K562 (cell line): ENCODE data around the gene NDUFAF3. TPM values are rescaled to one million over a fixed set of nuclear protein-coding genes. Genes with fewer than 3 reads are reported as not detected.

ENCODE experiments used
- ATF3 ChIP-seq, 2 experiments: fragments of 450-650 bp in 1 of 2; sonication (generic) in 1 of 2; formaldehyde crosslinking in 1 of 2; IDR thresholded peaks in 1 of 2; conservative IDR thresholded peaks in 1 of 2; 2 replicates each; pipeline versions ENCODE4 v1.6.1 to v1.8.1; 2016 to 2023; ENCODE audit warnings: mild to moderate bottlenecking in 2 of 2, moderate library complexity in 2 of 2, inconsistent platforms in 1 of 2, missing genetic modification reagents in 1 of 2
- CAMTA2 ChIP-seq: fragments of 250-450 bp; sonication (Bioruptor Pico); conservative IDR thresholded peaks from 2 replicates; pipeline ENCODE4 v1.5.1; 2022
- CGGBP1 ChIP-seq: fragments of 250-450 bp; sonication (Bioruptor Pico); IDR thresholded peaks from 2 replicates; pipeline ENCODE4 v1.9.0; 2021; ENCODE audit warnings: mild to moderate bottlenecking
- CREB3L1 ChIP-seq: fragments of 450-650 bp; IDR thresholded peaks from 2 replicates; pipeline ENCODE4 v1.6.1; 2014; ENCODE audit warnings: low read depth, mild to moderate bottlenecking, moderate library complexity, borderline replicate concordance
- DPF2 ChIP-seq: fragments of 450-650 bp; IDR thresholded peaks from 2 replicates; pipeline ENCODE4 v1.6.1; 2016
- EHMT2 ChIP-seq: fragments of 450-650 bp; IDR thresholded peaks from 2 replicates; pipeline ENCODE4 v1.6.1; 2018; ENCODE audit warnings: antibody characterized with exemption
- PHB2 ChIP-seq: fragments of 450-650 bp; IDR thresholded peaks from 2 replicates; pipeline ENCODE4 v1.6.1; 2017; ENCODE audit warnings: low read depth
- PTTG1 ChIP-seq: fragments of 450-650 bp; IDR thresholded peaks from 2 replicates; pipeline ENCODE4 v1.6.1; 2016; ENCODE audit warnings: low read depth, mild to moderate bottlenecking, missing genetic modification characterization, missing compliant biosample characterization
- RAD21 ChIP-seq, 2 experiments: fragments of 250-450 bp in 1 of 2; fragments of 450-650 bp in 1 of 2; sonication (Bioruptor Pico) in 1 of 2; formaldehyde crosslinking in 1 of 2; IDR thresholded peaks in 1 of 2; conservative IDR thresholded peaks in 1 of 2; 2 replicates each; pipeline versions ENCODE4 v1.4.0 to v1.8.0; 2020 to 2022; ENCODE audit warnings: mild to moderate bottlenecking in 2 of 2, moderate library complexity in 1 of 2
- SREBF2 ChIP-seq: sonication (generic); formaldehyde crosslinking; IDR thresholded peaks from 2 replicates; pipeline ENCODE4 v1.4.0; 2020; ENCODE audit warnings: mild to moderate bottlenecking, missing genetic modification reagents
- TCF7L2 ChIP-seq: fragments of 150-350 bp; IDR thresholded peaks from 2 replicates; pipeline ENCODE4 v1.6.1; 2016; ENCODE audit warnings: low read depth, mild to moderate bottlenecking, low read length, moderate library complexity
- THRA ChIP-seq: fragments of 450-650 bp; IDR thresholded peaks from 2 replicates; pipeline ENCODE4 v1.6.1; 2017; ENCODE audit warnings: mild to moderate bottlenecking, moderate library complexity
- UBTF ChIP-seq, 2 experiments: IDR thresholded peaks; 2 replicates each; pipeline ENCODE4 v1.6.1; 2012; ENCODE audit warnings: improper control_type of control experiment in 2 of 2, low read depth in 2 of 2, low read length in 2 of 2, borderline replicate concordance in 1 of 2
- YBX1 ChIP-seq: fragments of 450-650 bp; IDR thresholded peaks from 2 replicates; pipeline ENCODE4 v1.7.1; 2016; ENCODE audit warnings: mild to moderate bottlenecking
- ZNF639 ChIP-seq, 2 experiments: fragments of 200-800 bp in 1 of 2; sonication (Bioruptor generic) in 1 of 2; sonication (generic) in 1 of 2; formaldehyde crosslinking in 1 of 2; IDR thresholded peaks in 1 of 2; conservative IDR thresholded peaks in 1 of 2; 2 replicates each; pipeline versions ENCODE4 v1.5.0 to v1.6.1; 2016 to 2020; ENCODE audit warnings: missing compliant biosample characterization in 1 of 2, missing genetic modification characterization in 1 of 2, missing genetic modification reagents in 1 of 2
- ZNF699 ChIP-seq: fragments of 250-450 bp; sonication (Bioruptor Pico); IDR thresholded peaks from 2 replicates; pipeline ENCODE4 v1.8.0; 2021; ENCODE audit warnings: mild to moderate bottlenecking, moderate library complexity; ENCODE audit not compliant: insufficient replicate concordance
- ZNF76 ChIP-seq: fragments of 250-450 bp; sonication (Bioruptor Pico); IDR thresholded peaks from 2 replicates; pipeline ENCODE4 v1.4.0; 2020; ENCODE audit warnings: mild to moderate bottlenecking, moderate library complexity, borderline replicate concordance
- polyA plus RNA-seq, 8 experiments: library from polyadenylated mRNA; depleted of rRNA in 4 of 8; stranded (reverse) in 5 of 8; unstranded in 3 of 8; fragments of >200 nt; fragmentation: Nextera tagmentation in 2 of 8; fragmentation: Illumina TruSeq in 1 of 8; extraction: Ambion mirVana in 2 of 8; extraction: Trizol in 1 of 8; gene quantifications; 2 replicates each; pipeline versions ENCODE4 v1.2.1 to v1.2.3, GENCODE V29; 2011 to 2014; ENCODE audit warnings: inconsistent platforms in 1 of 8, missing spikeins in 1 of 8
- total RNA-seq, 7 experiments: library from RNA; depleted of rRNA in 6 of 7; stranded (reverse); fragments of >200 nt in 6 of 7; fragmentation: Illumina TruSeq in 2 of 7; extraction: Trizol in 2 of 7; gene quantifications; 2 replicates each; pipeline versions ENCODE4 v1.2.1 to v1.2.3, GENCODE V29; 2011 to 2021; ENCODE audit warnings: low replicate concordance in 1 of 7

NDUFAF3 gene
- total and polyA plus RNA-seq, 9 of the 15 experiments (the other 6 are each of a cell fraction or from before 2014, with no cell fraction given): 17.0 to 127 (median 36.3) TPM

GRCh38 chr3:49028673-49029562, 7.0 kb downstream of the NDUFAF3 start, which contains the start of gene IMPDH2 (continued):
- no peak for TF ChIP-seq UBTF (IDR thresholded peaks at IDR 0.05; ENCODE audit: borderline replicate concordance in 1 of 2, low read depth in 2 of 2, low read length in 2 of 2)
- TF ChIP-seq ATF3 (IDR thresholded peaks at IDR 0.05): peak; percentile 91
- 0 out of 2 replicates have a peak, but pooled peaks have one; percentile 25 for TF ChIP-seq ATF3 (CRISPR knock-in tag; conservative IDR thresholded peaks at IDR 0.05)
- TF ChIP-seq PTTG1: no peak
- TF ChIP-seq CREB3L1: peak; percentile 60; the same call in 1 of the 2 replicates
- 0 out of 4 replicates have a peak, but pooled peaks of 1 of the 2 experiments have one; percentile 2 for TF ChIP-seq RAD21 (CRISPR knock-in tag; conservative IDR thresholded peaks at IDR 0.05 in 1 of 2, IDR thresholded peaks at IDR 0.05 in 1 of 2)
- TF ChIP-seq DPF2: no peak
- TF ChIP-seq CGGBP1 (CRISPR knock-in tag): no peak
- TF ChIP-seq TCF7L2: no peak
- no peak; a peak in 1 of 4 replicates for TF ChIP-seq ZNF639 (CRISPR knock-in tag; conservative IDR thresholded peaks at IDR 0.05 in 1 of 2, IDR thresholded peaks at IDR 0.05 in 1 of 2)
- TF ChIP-seq SREBF2 (CRISPR knock-in tag): no peak
- TF ChIP-seq THRA: no peak
- TF ChIP-seq YBX1: no peak
- TF ChIP-seq ZNF76 (CRISPR knock-in tag): no peak
- peak; percentile 94; the same call in 1 of the 2 replicates for TF ChIP-seq CAMTA2 (CRISPR knock-in tag)
- TF ChIP-seq EHMT2: no peak
- TF ChIP-seq PHB2: no peak
- no peak for TF ChIP-seq ZNF699 (CRISPR knock-in tag)
